Naive thymus-derived CD8-positive, alpha-beta T cell (primary cell): ENCODE data around the gene CAMKV. TPM values are rescaled to one million over a fixed set of nuclear protein-coding genes. Genes with fewer than 3 reads are reported as not detected.
A peak's percentile ranks its signal among the peaks of the same experiment; 100 is the strongest.
"Not testable (repeated sequence)": the region's sequence is repeated elsewhere in the genome, so short reads cannot be mapped to it uniquely, and the experiment has no call there.

Experiments used
- ATAC-seq, 2 donors: fragments of 150-1000 bp; cut with Tn5 transposase in 1 of 2; sonication (Bioruptor Pico), chemical (Tn5 transposase) in 1 of 2; 1 replicate in 1 of 2; 2 replicates in 1 of 2; pipeline ENCODE4 v1.10.0; 2021; ENCODE audit warnings: mild to moderate bottlenecking in 2 of 2, moderate library complexity in 2 of 2
- POLR2A ChIA-PET: fragments of 350-600 bp; sonication (Branson Sonifier 250); formaldehyde crosslinking; loops from one replicate; lab custom pipeline; 2021; ENCODE audit warnings: antibody characterized with exemption; lab: Charles Lee
- DNase-seq, 10 donors: peaks; one replicate each; pipeline versions ENCODE4 v3.0.0 to v3.0.0-alpha.2; 2020 to 2022
- H3K27ac Mint-ChIP-seq, 10 donors: one replicate each; pipeline ENCODE4 v1.8.0; 2020 to 2022; ENCODE audit warnings: mild to moderate bottlenecking in 10 of 10, mixed read lengths in 10 of 10, moderate library complexity in 4 of 10, inconsistent platforms in 1 of 10
- H3K27me3 Mint-ChIP-seq, 5 donors: one replicate each; pipeline ENCODE4 v1.8.0; 2021 to 2022; ENCODE audit warnings: mixed read lengths in 5 of 5
- H3K36me3 Mint-ChIP-seq, 3 donors: one replicate each; pipeline ENCODE4 v1.8.0; 2020 to 2022; ENCODE audit warnings: mixed read lengths in 3 of 3, mild to moderate bottlenecking in 2 of 3, inconsistent platforms in 1 of 3
- H3K4me1 Mint-ChIP-seq, 4 donors: one replicate each; pipeline ENCODE4 v1.8.0; 2021 to 2022; ENCODE audit warnings: mixed read lengths in 4 of 4
- H3K4me3 Mint-ChIP-seq, 10 donors: one replicate each; pipeline ENCODE4 v1.8.0; 2020 to 2022; ENCODE audit warnings: mild to moderate bottlenecking in 10 of 10, mixed read lengths in 10 of 10, moderate library complexity in 6 of 10, inconsistent platforms in 1 of 10
- H3K9me3 Mint-ChIP-seq, 9 donors: one replicate each; pipeline ENCODE4 v1.8.0; 2020 to 2022; ENCODE audit warnings: mixed read lengths in 9 of 9, mild to moderate bottlenecking in 3 of 9, inconsistent platforms in 1 of 9, moderate library complexity in 1 of 9
- polyA plus RNA-seq, 3 donors: library from polyadenylated mRNA; unstranded; fragments of 300-500 nt; fragmentation: Illumina TruSeq; gene quantifications; one replicate each; pipeline ENCODE4 v1.2.3, GENCODE V29; 2021
- total RNA-seq, 8 experiments: library from RNA in 2 of 8; stranded (reverse) in 2 of 8; gene quantifications; one replicate each; pipeline ENCODE4 v1.2.3 and lab custom pipeline; 2021 to 2026

Gene CAMKV
- total and polyA plus RNA-seq, 5 experiments from 2014 or later, result not detected

DNA sequence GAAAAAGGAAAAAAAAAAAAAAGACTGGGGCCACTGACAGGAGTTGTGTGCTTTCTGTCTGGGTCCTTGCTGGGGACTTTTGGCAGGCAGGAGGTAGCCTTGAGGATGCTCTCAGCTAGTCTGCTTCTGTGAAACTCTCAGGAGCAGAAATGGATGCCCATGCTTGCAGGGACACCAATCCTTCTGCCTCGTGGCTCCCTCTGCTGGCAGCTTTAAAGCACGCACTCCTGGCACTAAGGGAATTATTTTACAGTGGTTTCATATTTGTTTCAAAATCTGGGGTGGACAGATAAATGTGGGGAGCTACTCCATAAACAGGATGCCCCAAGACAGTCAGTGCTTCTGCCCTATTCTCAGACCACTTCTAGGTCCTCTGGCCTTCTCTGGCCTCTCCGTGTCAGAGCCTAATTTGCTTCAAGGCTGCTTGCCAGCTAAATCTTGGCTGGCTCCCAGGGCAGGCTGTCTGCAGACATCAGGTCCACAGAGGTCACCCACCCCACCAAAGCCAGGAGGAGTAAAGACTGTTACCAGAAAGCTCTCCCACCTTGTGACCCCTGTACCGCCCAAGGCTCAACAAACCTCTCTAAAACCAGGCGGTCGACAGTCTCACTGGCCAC lies 30.4 kb downstream of the CAMKV start:
- Mint-ChIP-seq H3K4me1 (peaks cover 2 to 5% (median 2%) of the 10 kb centered on the region in 4 donors), H3K36me3 (peaks cover 0 to under 1% (median 0%) of the 10 kb centered on the region in 3 donors), H3K9me3 (no peaks in the 10 kb centered on the region), H3K4me3 (peak overlapping the region in 1 of 10 donors; percentile 25), H3K27me3 (no peaks in the 10 kb centered on the region), H3K27ac (no peak overlapping the region)
- POLR2A ChIA-PET, result interaction anchor here (0.5 to 10.4 kb wide), 6 partner anchors 24 to 1540 kb away, joined by 3 to 116 read pairs (median 3); partner anchors contain the start of genes AMIGO3 and INKA1
- ATAC-seq (peak; percentile 99), DNase-seq (peak; percentile 68 to 90 (median 80))

DNA sequence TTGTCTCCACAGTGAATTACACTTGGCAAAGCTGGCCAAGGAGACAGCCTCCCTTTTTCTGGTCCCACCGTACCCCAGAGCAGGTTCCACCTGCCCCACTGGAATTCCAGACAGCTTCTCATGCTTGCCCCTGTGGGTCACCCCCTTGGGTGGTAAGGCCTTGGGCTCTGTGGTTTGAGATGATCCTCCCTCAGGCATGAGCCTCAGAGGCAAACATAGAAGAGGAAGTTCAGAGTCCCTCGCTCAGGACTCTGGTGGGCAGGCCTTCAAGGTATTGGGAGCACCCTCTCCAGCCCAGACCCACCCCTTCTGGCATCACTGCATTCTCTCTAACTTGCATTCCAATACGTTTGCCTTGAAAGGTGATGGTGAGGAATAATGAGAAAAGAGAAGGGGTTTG lies 38.4 kb downstream of the CAMKV start:
- Mint-ChIP-seq H3K4me1 (no peaks in the 10 kb centered on the region), H3K27me3 (no peaks in the 10 kb centered on the region), H3K27ac (peak overlapping the region in 2 of 10 donors; percentile 40 to 50), H3K9me3 (no peaks in the 10 kb centered on the region), H3K36me3 (no peaks in the 10 kb centered on the region), H3K4me3 (no peak overlapping the region)
- no peak for ATAC-seq
- DNase-seq, result no peak
- POLR2A ChIA-PET, result no interaction called here

DNA sequence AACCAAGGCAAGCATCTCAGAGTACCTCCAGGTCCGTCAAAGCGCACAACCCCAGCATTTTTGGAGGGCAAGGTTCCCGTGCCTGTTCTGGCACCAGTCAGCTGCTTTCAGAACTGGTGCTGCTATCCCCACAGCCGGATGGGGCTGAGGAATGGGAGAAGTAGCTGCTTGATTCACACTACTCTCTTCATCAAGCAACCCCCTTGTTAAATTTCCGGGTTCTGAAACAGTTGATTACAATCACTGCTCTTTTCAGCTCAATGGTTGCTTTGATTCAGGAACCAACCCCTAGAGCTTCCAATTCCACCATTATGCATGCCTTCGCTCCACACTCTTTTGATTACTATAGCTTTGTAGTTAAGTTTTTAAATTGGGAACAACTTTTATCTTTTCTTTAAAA lies 43.7 kb downstream of the CAMKV start:
- no peak overlapping the region for H3K4me3 Mint-ChIP-seq
- POLR2A ChIA-PET, result no interaction called here
- ATAC-seq, result no peak
- no peaks in the 10 kb centered on the region for H3K4me1 Mint-ChIP-seq
- no peaks in the 10 kb centered on the region for H3K27me3 Mint-ChIP-seq
- no peak overlapping the region for H3K27ac Mint-ChIP-seq
- H3K9me3 Mint-ChIP-seq, result no peaks in the 10 kb centered on the region
- no peak for DNase-seq
- H3K36me3 Mint-ChIP-seq, result no peaks in the 10 kb centered on the region

DNA sequence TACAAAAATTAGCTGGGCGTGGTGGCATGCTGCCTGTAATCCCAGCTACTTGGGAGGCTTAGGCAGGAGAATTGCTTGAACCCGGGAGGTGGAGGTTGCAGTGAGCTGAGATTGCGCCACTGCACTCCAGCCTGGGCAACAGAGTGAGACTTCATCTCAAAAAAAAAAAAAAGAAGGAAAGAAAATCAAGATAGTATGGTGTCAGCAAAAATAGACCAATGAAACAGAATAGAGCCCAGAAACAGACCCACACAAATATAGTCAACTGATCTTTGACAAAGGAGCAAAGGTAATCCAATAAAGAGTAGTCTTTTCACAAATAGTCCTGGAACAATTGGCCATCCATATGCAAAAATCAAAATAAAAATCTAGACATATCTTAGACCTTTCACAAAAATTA lies 46.6 kb downstream of the CAMKV start:
- H3K27ac Mint-ChIP-seq, H3K36me3 Mint-ChIP-seq, DNase-seq, H3K9me3 Mint-ChIP-seq, H3K4me3 Mint-ChIP-seq, H3K4me1 Mint-ChIP-seq, H3K27me3 Mint-ChIP-seq, POLR2A ChIA-PET, ATAC-seq: not testable (repeated sequence)

DNA sequence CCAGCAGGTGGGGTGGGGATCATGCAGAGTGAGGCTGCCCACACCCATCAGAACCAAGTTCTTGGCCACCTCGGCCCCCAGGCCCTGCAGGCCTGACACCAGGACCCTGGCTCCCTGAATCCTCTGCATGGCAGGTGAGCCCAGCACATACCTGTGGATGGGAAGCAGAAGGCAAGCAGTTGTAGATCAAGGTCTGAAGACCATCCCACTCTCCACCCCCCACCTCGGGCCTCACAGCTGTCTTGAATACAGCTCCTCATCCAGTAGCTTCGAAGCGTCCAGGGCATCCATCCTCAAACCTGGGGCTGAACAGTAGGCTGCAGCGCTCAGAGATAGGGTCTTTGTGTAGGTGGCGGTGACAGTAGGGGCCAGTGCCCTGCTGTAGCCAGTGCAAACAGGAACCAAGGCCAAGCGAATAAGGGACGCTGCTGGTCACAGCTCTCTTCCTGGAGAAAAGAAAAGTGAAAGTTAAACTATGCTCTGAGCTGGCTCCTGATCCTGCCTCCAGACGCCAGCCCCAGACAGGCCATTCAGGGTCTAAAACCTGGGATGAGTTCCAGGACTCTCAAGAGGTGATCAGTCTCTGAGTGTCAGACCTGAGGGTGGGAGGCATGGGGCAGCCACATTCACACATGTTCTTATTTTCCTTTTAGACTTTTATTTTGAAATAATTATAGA lies 56.1 kb downstream of the CAMKV start, which contains the start of gene UBA7:
Gene UBA7 (minus strand): TSS at position 457 of the 678 bp plus-strand sequence. CDS start 166 bp downstream, at position 291.
- DNase-seq (peak in 3 of 10 donors; percentile 55), ATAC-seq (peak; percentile 88 to 94)
- Mint-ChIP-seq H3K4me3 (peak within 1 kb of the TSS; percentile 91 to 99 (median 96)), H3K36me3 (peaks cover 0 to 30% (median 10%) of the 10 kb centered on the region in 3 donors), H3K4me1 (peaks cover 18 to 62% (median 44%) of the 10 kb centered on the region in 4 donors), H3K27me3 (no peaks in the 10 kb centered on the region), H3K27ac (peak within 1 kb of the TSS; percentile 95 to 100 (median 98)), H3K9me3 (no peaks in the 10 kb centered on the region)
- POLR2A ChIA-PET, result interaction anchor here (0.5 to 7.6 kb wide), 5 partner anchors 9 to 198 kb away, joined by 3 to 124 read pairs (median 5); partner anchors contain the start of genes AMIGO3, INKA1 and IP6K1

DNA sequence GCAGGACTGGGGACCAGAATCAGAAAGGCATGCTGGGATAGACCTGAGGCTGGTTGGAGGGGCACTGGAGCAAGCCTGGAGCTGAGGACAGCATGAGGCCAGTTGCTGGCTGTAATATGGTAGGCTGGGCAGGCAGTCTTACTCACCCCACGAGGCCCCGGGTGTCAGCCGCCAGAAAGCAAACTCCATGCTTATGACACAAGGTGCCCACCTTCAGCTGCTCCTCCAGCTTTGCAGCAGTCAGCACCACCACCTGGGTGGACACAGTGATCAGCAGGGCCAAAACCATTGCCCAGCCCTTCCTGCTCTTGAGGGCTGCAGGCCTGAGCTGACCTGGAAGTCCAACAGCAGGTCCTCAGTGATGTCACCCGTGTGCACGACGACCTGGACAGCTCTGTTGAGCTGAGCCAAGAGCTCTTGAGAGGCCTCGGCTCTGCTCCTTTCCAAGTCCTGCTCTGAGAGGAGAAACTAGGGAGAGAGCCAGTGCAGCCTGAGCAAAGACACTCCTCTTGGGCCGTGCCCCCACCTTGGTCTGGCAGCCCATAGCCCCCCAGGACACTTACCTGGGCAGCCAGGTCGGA lies 56.7 kb downstream of the CAMKV start:
- DNase-seq (no peak), ATAC-seq (peak; percentile 5 to 25)
- Mint-ChIP-seq H3K4me3 (peak overlapping the region; percentile 91 to 99 (median 96)), H3K9me3 (no peaks in the 10 kb centered on the region), H3K4me1 (peaks cover 24 to 68% (median 50%) of the 10 kb centered on the region in 4 donors), H3K36me3 (peaks cover 0 to 35% (median 10%) of the 10 kb centered on the region in 3 donors), H3K27me3 (no peaks in the 10 kb centered on the region), H3K27ac (peak overlapping the region; percentile 95 to 100 (median 98))
- POLR2A ChIA-PET, result interaction anchor here (0.5 to 7.6 kb wide), 5 partner anchors 9 to 198 kb away, joined by 3 to 124 read pairs (median 5); partner anchors contain the start of genes AMIGO3, INKA1 and IP6K1

Other genes with a start within 250 kb of the CAMKV start
- 100 to 1,000 TPM; 137 to 139 TPM for gene APEH, start 195.6 kb downstream of the CAMKV start, total RNA-seq
- gene APEH, start 195.6 kb downstream of the CAMKV start, polyA plus RNA-seq, result 100 to 1,000 TPM; 105 to 131 (median 114) TPM
- gene MST1, start 180.4 kb downstream of the CAMKV start, total RNA-seq, result 10 to 100 TPM; 13.3 to 13.7 TPM
- 1 to 10 TPM in 1 of 3 donors, under 1 TPM in 2; 0.29 to 1.1 (median 0.74) TPM for gene MST1, start 180.4 kb downstream of the CAMKV start, polyA plus RNA-seq
- gene RNF123, start 180.3 kb downstream of the CAMKV start, total RNA-seq, result 10 to 100 TPM; 66.4 to 70.0 TPM
- gene RNF123, start 180.3 kb downstream of the CAMKV start, polyA plus RNA-seq, result 10 to 100 TPM in 2 of 3 donors, 1 to 10 TPM in 1; 8.8 to 20.4 (median 10.5) TPM
- 1 to 10 TPM; 1.0 to 1.1 TPM for gene AMIGO3, start 150.2 kb downstream of the CAMKV start, total RNA-seq
- 1 to 10 TPM; 1.2 to 1.5 (median 1.2) TPM for gene AMIGO3, start 150.2 kb downstream of the CAMKV start, polyA plus RNA-seq
- 10 to 100 TPM; 21.6 to 22.2 TPM for gene GMPPB, start 146.0 kb downstream of the CAMKV start, total RNA-seq
- 10 to 100 TPM in 2 of 3 donors, 1 to 10 TPM in 1; 7.5 to 14.8 (median 12.3) TPM for gene GMPPB, start 146.0 kb downstream of the CAMKV start, polyA plus RNA-seq
- gene IP6K1, start 83.4 kb downstream of the CAMKV start, total RNA-seq, result 10 to 100 TPM; 49.9 to 53.4 TPM
- 10 to 100 TPM; 11.7 to 26.0 (median 17.4) TPM for gene IP6K1, start 83.4 kb downstream of the CAMKV start, polyA plus RNA-seq
- not detected for gene CDHR4, start 70.0 kb downstream of the CAMKV start, total RNA-seq
- gene CDHR4, start 70.0 kb downstream of the CAMKV start, polyA plus RNA-seq, result not detected
- gene INKA1, start 66.6 kb downstream of the CAMKV start, total RNA-seq, result 1 to 10 TPM; 1.8 to 4.4 TPM
- 1 to 10 TPM in 1 of 3 donors, under 1 TPM in 2; 0.33 to 3.5 (median 0.44) TPM for gene INKA1, start 66.6 kb downstream of the CAMKV start, polyA plus RNA-seq
- 100 to 1,000 TPM; 326 to 331 TPM for gene UBA7, start 56.0 kb downstream of the CAMKV start, total RNA-seq
- gene UBA7, start 56.0 kb downstream of the CAMKV start, polyA plus RNA-seq, result 10 to 100 TPM; 30.9 to 43.8 (median 33.5) TPM
- gene TRAIP, start 13.3 kb downstream of the CAMKV start, total RNA-seq, result 1 to 10 TPM; 4.3 to 5.8 TPM
- gene TRAIP, start 13.3 kb downstream of the CAMKV start, polyA plus RNA-seq, result 1 to 10 TPM; 1.3 to 2.0 (median 1.7) TPM
- 1 to 10 TPM in 1 of 2 experiments, under 1 TPM in 1; 0.75 to 1.0 TPM for gene MST1R, start 34.0 kb upstream of the CAMKV start, total RNA-seq
- under 1 TPM in 2 of 3 donors, not detected in 1; 0.19 to 0.58 TPM for gene MST1R, start 34.0 kb upstream of the CAMKV start, polyA plus RNA-seq
- 10 to 100 TPM in 1 of 2 experiments, 1 to 10 TPM in 1; 9.0 to 10.1 TPM for gene MON1A, start 59.9 kb upstream of the CAMKV start, total RNA-seq
- gene MON1A, start 59.9 kb upstream of the CAMKV start, polyA plus RNA-seq, result 10 to 100 TPM; 12.2 to 21.0 (median 13.7) TPM
- 100 to 1,000 TPM; 189 to 197 TPM for gene RBM6, start 70.2 kb upstream of the CAMKV start, total RNA-seq
- gene RBM6, start 70.2 kb upstream of the CAMKV start, polyA plus RNA-seq, result 10 to 100 TPM; 29.9 to 46.5 (median 31.7) TPM
- 100 to 1,000 TPM; 387 to 402 TPM for gene RBM5, start 219.0 kb upstream of the CAMKV start, total RNA-seq
- 10 to 100 TPM; 19.7 to 46.1 (median 35.0) TPM for gene RBM5, start 219.0 kb upstream of the CAMKV start, polyA plus RNA-seq